GM18498 (cell line): ENCODE measurements around the gene CACFD1.

Experiments used
- ATAC-seq: cut with Tn5 transposase; IDR thresholded peaks from one replicate; pipeline ENCODE4 v1.9.1; 2021; ENCODE audit warnings: mild to moderate bottlenecking, moderate library complexity; ENCODE audit not compliant: unreplicated experiment

CACFD1 gene

DNA sequence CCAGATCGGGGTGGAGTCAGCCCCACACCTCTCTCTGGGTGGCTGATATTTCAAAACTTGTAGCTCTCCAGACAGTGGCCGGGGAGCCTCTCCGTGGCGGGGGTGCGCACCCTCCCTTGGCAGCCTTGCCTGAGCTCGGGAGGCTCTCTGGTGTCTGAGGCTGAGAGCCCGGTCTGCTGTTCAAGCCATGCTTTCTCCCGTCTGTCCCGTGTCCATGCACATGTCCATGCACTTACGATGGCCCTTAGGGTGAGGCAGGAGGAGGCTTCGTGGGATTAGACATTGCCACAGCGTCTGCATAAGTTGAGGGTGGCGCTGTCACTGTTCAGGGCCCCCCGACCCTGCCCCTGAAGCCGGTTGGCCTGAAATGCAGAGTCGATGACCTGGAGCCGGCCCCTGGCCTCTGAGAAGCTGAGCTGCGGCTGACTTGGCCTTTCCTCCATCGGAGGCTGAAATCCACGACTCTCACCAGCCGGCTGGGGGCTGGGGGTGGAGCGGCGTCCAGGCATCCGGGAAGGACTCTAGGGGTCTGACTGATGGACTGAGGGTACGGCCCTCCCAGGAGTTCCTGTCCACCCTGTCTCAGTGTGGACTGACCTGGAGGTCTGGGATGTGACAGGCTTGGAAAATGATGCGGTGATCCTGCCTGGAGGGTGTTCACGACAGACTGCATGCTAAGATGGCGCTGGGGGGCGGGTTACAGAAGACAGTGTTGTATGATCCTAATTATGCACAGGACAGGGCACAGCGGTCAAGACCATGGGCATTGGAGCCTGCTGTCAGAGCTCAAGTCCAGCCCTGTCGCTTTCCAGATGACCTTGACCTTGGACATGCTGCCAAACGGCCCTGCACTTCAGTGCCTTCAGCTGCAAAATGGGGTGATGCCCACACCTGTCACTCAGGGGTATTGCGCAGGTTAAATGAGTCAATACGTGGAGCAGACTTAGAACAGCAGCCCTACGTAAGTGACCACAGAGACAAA is 37.4 kb downstream of the CACFD1 start:
- ATAC-seq, result no peak

DNA sequence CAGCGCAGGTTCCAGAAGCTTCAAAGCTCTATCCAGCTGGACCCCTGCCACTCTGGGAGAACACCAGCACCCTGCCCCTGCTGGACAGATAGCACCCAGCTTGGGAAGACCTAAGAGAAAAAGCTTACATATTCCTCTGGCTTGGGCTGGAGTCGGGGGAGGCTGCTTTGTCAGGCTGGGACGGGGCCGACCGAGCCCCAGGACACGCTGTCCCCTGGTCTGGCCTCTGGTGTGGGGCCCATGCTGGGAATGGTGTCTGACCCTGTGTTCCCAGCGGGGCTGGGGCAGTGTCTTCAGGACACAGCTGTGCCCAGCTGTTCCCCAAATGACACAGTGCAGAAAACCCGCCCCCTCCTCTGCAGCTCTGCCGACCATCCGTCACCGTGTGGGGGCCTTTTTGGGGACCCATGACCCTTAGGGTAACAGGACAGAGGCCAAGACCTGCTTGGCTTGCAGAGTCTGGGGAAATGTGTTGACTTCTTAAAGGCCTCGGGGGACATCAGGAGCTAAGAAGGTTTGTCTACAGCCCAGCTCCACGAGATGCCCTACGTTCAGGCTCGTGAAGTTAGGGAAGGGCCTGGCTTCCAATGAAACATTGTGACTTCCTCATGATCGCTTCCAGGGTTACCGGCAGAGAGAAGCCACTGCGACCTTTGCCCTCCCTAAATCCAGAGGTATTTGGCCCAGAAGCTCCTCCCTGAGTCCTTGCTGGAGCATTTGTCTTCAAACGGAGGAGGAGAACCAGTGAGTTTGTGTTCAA is 39.5 kb downstream of the CACFD1 start:
- ATAC-seq, result no peak

GRCh38 chr9:133499892-133500270 is 40.1 kb downstream of the CACFD1 start:
- no peak for ATAC-seq

DNA sequence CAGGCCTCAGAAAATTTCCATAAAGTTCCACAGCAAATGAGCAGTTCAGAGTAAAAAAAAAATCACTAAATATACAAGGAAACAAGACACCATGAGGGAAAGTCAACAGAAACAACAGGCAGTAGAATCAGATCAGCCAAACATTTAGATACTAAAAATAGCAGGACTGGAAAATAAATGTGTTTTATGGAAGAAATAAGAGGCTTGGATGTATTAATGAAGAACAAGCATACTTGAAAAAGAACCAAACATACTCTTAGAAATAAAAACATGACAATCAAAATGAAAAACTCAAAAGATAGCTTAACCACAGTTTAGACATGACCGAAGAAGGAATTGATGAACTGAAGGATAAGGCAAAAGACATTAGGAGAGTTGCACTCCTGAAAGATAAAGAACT is 42.3 kb downstream of the CACFD1 start:
- no peak for ATAC-seq

GRCh38 chr9:133505186-133505830 is 45.5 kb downstream of the CACFD1 start:
- ATAC-seq, result no peak

DNA sequence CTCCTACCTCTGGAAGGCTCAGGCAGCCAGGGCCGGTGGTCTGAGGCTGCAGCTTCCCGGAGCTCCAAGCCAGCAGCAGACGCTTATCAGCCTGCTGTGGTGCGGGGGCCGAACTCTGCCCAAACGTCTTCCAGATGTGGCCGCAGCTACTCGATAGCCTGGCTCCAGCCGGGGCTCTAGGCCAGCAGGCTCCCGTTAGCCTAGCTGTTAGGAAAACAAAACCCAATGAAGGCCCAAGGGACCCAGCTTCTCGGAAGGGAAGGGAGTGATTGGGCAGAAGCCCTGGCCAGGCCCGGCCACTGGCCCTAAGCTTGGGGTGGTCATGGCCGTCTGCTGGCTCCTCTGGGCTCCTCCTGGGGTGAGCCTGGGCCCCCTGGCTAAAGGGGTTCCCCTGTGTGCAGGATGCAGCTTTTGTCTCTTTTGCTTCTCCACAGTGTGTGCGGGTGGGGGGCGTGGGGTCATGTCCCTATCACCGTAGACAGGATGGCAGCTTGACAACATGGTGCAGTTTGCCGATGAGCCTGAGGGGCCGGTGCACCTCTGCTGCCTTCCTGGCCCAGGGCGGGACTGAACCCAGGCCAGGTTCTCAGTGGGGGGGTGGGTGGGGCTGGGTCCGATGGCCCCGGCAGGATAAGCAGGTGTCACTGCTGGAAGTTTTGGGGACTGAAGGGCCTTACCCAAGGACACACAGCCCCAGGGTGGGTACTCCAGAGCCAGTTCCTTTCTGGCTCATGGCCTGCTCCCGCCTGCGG is 46.3 kb downstream of the CACFD1 start:
- no peak for ATAC-seq

DNA sequence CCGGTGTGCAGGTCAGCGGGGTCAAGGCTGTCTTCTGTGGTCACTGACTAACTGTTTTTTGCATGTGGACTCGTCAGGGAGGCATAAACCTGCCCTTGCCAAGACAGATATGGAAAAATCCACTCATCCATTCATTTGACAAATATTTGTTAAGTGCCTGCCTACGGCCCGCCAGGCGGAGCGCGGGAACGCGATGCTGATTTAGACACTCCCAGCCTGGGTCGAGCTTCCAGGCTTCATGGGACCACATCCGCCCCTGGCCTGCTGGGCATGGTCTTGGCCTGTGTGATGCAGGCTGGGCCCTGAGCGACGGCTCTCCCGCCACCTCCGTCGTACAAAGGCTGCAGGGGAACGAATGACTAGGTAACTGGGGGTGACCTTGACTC is 46.9 kb downstream of the CACFD1 start:
- no peak for ATAC-seq

DNA sequence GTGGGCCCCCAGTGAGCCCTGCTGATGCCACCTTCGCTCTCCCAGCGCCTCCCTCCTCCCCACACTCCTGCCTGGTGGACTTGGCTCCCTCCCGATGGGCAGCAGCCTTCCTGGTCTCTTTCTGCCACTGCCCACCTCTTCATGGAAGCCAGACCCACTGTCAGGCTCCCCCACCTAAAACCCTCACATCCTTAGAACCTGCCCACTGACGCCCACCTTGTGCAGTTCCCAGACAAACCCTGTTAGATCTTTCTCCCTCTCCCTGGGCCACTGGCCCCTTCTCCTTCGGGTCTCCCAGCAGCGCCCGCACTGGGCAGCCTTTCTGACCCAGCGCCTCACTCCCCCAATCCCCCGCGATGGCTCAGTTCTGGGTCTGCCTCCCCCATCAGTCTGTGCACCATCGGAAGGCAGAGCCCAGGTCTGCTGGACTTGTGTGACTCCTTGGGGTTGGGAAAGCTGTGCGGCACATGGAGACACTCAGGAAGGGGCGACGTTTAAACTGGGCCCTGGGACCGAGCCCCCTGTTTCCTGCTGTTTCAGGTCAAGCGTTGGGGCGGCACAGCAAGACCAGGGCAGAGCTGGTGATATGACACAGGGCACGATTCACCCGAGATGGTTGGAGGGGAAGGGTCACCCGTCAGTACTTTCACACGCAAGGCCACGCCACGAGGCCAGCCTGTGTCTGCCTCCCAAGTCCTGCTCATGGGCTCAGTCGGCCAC is 47.6 kb downstream of the CACFD1 start:
- no peak for ATAC-seq

DNA sequence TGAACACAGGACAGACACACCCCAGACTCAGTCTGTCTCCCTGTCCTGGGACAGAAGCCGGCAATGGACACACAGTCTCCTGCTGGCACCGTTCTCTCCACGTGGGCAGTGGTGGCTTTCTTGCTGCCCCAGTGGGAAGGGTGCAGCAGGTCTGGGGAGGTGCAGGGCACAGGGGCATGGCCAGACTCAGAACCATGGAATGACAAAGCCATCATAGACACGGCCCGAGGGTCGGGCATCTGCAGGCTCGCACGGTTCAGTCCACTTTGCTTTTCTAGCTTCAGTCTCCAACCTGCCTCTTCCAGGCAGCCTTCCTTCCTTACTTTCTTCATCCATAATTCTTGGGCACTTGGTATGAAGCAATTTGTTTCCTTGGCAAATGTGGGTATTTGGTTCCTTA is 48.3 kb downstream of the CACFD1 start:
- no peak for ATAC-seq

DNA sequence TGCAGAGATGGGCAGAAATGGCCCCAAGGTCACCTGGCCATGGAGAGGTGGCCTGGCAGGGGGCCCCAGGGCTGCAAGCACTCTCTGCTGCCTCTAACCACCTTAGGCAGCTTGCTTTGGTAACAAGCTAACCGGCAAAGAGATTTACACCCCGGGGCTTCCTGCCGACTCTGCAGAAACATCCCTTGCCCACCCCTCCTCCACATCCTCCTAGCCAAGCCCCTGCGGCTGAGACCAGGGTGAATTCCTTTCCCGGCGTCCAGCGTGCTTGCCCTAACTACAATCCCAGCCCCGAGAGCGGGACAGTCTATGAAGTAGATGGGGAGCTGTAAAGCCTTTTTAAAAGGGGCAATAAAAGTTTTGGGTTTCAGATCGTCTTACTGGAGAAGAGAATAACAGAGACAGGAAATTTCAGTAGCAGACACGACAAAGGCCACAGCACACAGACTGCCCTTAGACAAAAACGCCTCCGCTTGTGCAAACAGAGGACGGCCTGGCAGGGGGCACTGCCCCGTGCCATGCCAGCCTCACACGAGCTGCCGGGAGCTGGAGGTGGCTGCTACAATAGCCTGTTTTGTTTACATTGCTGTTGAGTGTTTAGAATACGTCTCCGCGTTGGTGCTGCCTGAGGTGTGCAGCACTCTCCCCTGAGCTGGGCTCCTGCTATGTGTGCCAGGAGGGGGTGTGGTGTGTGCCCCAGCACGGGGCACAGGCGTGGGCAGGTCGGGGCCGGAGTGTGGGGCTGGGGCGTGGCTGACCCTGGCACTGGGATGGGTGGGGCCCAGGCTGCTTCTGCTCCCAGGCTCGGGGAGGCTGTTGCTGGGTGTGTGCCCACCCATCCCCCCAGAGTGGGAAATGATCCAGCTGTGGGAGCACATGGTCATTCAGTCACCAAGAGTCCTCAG is 49.7 kb downstream of the CACFD1 start:
- no peak for ATAC-seq

GRCh38 chr9:133510926-133511505 is 51.2 kb downstream of the CACFD1 start:
- ATAC-seq, result no peak

DNA sequence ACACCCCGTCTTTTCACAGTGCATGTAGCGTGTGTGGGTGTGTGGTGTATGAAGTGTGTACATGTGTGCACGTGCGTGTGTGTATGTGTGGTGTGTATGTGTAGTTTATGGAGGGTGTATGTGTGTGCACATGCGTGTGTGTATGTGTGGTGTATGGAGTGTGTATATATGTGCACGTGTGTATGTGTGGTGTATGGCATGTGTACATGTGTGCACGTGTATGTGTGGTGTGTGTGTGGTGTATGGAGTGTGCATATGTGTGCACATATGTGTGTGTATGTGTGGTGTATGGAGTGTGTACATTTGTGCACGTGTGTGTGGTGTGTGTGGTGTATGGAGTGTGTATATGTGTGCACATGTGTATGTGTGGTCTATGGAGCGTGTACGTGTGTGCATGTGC is 51.8 kb downstream of the CACFD1 start:
- no peak for ATAC-seq

- no peak for ATAC-seq
These were observed 52.8 kb downstream of the CACFD1 start for GRCh38 chr9:133512253-133513213.

DNA sequence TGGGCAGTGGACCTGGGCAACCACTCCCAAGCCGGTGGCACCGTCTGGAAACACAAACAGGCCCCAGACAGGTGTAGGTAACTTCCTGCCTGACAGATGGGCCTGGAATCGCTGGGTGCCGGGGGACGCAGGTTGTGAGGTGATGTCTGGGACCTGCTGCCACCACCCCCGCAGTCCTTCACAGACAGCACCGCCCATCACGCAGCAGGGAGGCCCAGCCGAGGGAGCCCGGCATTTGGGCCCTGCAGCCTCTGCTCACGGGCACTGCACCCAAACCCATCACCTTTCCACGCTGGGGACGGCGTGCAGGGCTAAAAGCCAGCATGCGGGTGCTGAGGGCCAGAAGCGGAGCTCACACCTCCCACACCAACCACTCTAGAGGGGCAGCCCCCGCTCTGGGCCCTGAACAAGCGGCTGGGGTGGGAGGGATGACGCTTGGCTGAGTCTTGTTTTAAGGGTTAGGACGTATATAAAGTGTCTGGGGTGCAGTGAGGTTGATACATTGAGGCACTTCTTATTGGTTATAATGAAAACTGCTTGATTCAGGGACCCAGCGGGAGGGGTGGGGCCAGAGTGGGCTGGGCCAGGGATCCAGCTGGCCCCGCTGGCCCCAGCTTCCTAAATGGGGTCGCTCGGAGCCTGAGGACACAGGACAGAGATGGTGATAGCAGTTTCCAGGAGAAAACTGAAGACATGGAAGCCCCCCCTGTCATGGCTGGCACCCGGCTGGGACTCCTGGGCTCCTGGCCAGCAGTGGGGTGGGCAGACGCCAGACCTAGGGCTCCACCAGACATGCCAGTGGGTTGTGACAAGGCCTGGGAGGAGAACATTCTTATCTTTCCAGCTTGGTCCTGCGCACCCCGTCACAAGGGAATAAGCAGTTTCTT is 53.7 kb downstream of the CACFD1 start:
- no peak for ATAC-seq

DNA sequence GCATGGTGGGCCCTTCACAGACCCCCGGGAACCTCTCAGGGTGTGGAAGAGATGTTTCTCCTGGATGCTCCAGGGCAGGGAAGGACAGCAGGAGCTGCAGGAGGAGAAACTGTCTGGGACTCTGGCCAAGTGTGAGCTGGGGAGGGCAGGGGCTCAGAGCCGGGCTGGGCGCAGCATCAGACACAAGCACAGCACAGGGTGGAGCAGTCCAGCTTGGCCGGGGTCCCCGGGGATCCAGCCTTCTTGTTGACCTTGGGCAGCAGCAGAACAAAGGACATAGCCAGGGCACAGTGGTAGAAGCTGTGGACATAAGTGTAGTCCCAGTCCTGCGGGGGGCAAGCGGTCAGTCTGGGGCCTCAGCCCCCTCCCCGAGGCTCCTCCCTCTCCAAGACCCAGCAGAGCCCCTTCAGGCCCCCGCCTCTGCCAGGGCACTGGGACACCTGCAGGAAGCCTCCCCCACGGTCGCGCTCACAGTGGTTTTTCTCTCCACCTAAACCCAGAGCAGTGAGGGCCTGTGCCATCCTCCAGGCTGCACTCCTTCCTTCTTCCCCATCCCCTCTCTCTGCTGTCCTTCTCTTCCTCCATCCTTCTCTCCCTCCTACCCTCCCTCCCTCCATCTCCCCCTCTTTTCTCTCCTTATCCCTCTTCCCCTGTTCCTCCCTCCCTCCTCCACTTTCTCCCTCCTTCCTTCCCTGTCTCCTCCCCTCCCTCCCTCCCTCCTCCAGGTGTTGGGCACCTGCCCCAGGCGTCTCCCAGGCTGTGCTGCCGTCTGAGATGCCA is 54.9 kb downstream of the CACFD1 start:
- ATAC-seq, result no peak

DNA sequence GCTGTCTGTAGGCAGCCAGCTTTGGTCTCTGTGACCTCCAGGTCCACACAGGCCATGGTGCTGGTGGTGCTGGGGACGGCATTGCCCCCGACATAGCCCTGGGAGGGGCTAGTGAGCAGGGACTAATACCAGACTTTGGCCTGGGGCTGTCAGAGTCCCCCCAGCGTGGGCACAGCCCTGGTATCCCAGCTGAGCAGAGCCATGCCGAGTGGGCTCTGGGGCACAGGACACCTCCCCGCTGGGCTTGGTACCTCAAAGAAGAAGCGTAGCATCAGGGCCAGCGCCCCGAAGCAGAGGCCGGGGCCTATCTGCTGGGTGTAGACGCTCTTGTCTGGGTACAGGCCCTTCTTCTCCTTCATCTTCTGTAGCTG is 55.4 kb downstream of the CACFD1 start:
- ATAC-seq, result no peak
